C4-2B (cell line): ENCODE measurements around the gene TRPM7.

Source experiments
- H3K27ac ChIP-seq: fragments of 450-650 bp; 2 replicates; pipeline ENCODE4 v1.5.1; 2017
- ZFX ChIP-seq: fragments of 450-650 bp; IDR thresholded peaks from 2 replicates; pipeline ENCODE4 v1.6.1; 2017
- TF ChIP-seq, protein P1 (sequence below): fragments of 450-650 bp; conservative IDR thresholded peaks from 2 replicates; pipeline ENCODE4 v1.5.1; 2017; ENCODE audit warnings: mild to moderate bottlenecking

Gene TRPM7

GRCh38 chr15:50531766-50532165 lies 154.8 kb downstream of the TRPM7 start:
- no peak overlapping the region for H3K27ac ChIP-seq
- no peak for TF ChIP-seq ZFX
- TF ChIP-seq, protein P1, sequence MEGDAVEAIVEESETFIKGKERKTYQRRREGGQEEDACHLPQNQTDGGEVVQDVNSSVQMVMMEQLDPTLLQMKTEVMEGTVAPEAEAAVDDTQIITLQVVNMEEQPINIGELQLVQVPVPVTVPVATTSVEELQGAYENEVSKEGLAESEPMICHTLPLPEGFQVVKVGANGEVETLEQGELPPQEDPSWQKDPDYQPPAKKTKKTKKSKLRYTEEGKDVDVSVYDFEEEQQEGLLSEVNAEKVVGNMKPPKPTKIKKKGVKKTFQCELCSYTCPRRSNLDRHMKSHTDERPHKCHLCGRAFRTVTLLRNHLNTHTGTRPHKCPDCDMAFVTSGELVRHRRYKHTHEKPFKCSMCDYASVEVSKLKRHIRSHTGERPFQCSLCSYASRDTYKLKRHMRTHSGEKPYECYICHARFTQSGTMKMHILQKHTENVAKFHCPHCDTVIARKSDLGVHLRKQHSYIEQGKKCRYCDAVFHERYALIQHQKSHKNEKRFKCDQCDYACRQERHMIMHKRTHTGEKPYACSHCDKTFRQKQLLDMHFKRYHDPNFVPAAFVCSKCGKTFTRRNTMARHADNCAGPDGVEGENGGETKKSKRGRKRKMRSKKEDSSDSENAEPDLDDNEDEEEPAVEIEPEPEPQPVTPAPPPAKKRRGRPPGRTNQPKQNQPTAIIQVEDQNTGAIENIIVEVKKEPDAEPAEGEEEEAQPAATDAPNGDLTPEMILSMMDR: no peak

GRCh38 chr15:50531163-50531562 lies 155.4 kb downstream of the TRPM7 start:
- no peak for TF ChIP-seq ZFX
- TF ChIP-seq, protein P1: no peak
- no peak overlapping the region for H3K27ac ChIP-seq

DNA sequence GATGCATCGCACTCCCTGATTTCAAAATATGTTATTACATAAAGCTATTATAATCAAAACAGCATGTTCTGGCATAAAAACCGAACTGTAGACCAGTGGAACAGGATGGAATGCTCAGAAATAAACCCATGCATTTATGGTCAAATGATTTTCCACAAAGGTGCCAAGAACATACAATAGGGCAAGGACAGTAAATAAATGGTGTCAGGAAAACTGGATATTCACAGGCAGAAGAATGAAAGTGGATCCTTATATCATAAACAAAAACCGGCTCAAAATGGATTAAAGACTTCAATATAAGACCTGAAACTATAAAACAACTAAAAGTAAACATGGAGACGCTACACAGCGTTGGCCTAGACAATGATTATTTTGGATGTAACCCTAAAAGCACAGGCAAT lies 162.7 kb downstream of the TRPM7 start:
- no peak overlapping the region for H3K27ac ChIP-seq
- TF ChIP-seq, protein P1: no peak
- no peak for TF ChIP-seq ZFX

DNA sequence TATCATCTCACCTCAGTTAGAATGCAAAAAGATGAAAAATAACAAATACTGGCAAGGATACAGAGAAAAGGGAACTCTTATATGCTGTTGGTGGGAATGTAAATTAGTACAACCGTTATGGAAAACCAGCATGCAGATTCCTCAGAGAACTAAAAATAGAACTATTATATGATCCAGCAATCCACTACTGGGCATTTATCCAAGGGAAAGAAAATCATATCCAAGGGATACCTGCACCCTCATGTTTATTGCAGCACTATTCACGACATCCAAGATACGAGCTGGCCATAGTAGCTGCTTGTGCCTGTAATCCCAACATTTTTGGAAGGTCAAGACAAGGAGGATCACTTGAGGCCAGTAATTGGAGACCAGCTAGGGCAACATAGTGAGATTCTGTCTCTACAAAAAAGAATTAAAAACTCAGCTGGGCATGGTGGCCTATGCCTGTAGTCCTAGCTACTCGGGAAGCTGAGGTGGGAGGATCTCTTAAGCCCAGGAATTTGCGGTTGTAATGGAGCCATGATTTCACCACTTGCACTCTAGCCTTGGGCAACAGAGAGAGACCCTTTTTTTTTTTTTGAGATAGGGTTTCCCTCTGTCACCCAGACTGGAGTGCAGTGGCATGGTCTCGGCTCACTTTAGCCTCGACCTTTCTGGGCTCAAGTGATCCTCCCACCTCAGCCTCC lies 166.7 kb downstream of the TRPM7 start:
- TF ChIP-seq, protein P1: no peak
- no peak for TF ChIP-seq ZFX

GRCh38 chr15:50513001-50513400 lies 173.6 kb downstream of the TRPM7 start:
- TF ChIP-seq ZFX: no peak
- TF ChIP-seq, protein P1: no peak
- no peak overlapping the region for H3K27ac ChIP-seq

More for the DNA sequence above, 166.7 kb downstream of the TRPM7 start:
- no peak overlapping the region for H3K27ac ChIP-seq
